Skin epidermis (tissue), 12 donors: ENCODE measurements around the gene HAUS3.
"Not testable (repeated sequence)": the region's sequence is repeated elsewhere in the genome, so short reads cannot be mapped to it uniquely, and the experiment has no call there.

Experiments used
- H3K27ac ChIP-seq, 21 experiments: fragments of 200-600 bp; sonication (generic) in 11 of 21; one replicate each; pipeline ENCODE4 v1.5.0; 2020; ENCODE audit warnings: mild to moderate bottlenecking in 3 of 21, inconsistent platforms in 2 of 21, moderate library complexity in 2 of 21
- H3K4me3 ChIP-seq, 7 experiments: fragments of 200-600 bp; sonication (generic) in 2 of 7; one replicate each; pipeline ENCODE4 v1.5.0; 2020; ENCODE audit warnings: inconsistent platforms in 2 of 7, mild to moderate bottlenecking in 2 of 7, moderate library complexity in 1 of 7

Gene HAUS3

DNA sequence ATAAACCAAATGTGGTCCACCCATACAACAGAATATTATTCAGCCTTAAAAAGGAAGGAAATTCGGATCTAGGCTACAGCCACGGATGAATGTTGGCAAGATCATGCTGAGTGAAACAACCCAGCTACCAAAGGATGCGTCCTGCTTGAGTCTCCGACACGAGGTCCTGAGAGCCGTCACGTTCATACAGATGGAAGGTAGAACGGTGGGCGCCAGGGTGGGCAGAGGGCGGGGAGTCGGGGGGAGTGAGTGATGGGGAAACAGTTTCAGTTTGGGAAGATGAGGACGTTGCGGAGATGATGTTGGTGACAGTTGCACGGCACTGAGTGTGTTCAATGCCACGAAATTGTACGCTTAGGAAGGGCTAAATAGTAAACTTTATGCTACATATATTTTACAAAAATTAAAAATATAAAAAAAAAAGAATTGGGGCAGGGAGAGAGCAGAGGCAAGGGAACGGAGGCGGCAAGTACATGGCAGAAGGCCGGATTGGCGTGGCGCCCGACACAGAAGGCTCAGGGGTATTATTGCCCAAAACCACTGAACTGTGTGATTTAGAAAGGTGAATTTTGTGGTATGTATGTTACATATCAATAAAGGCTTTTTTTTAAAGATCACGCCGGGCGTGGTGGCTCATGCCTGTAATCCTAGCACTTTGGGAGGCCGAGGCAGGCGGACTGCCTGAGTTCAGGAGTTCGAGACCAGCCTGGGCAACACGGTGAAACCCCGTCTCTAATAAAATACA lies 34.8 kb upstream of the HAUS3 start:
- Histone ChIP-seq H3K4me3 (no peak overlapping the region), H3K27ac (no peak overlapping the region)

- H3K27ac ChIP-seq = no peak overlapping the region
- H3K4me3 ChIP-seq = no peak overlapping the region
Observed at GRCh38 chr4:2275546-2276251, 33.8 kb upstream of the HAUS3 start.

- H3K27ac ChIP-seq, H3K4me3 ChIP-seq: not testable (repeated sequence)
Observed at GRCh38 chr4:2275044-2275397, 33.1 kb upstream of the HAUS3 start.

DNA sequence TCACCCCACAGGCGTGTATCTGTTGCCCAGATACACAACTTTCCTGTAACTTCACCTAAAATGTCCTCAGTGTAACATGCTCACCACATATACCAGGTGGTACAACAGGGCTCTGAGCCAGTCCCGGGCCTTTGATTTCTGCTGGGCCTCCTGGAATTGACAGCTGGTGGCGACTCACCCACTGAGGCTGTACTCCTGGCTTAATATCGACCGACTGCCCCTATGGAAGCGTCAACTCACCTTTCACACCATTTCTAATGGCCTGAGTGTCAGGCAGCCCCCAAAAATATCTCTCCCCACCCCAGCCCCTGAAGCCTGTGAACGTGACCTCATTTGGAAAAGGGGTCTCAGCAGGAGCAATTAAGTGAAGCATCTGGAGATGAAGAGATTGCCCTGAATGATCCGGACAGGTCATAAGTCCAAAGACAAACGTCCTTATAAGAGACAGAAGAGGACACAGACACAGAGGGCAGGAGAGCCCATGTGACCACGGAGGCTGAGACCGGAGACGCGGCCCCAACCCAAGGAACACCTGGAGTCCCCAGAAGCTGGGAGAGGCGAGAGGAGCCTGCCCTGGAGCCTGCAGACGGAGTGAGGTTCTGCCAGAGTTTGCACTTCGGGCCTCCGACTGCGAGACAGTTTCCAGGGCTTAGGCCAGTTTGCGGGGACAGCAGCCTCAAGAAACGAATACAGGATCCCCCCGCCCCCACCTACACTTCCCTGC lies 32.6 kb upstream of the HAUS3 start:
- Histone ChIP-seq H3K27ac (no peak overlapping the region), H3K4me3 (no peak overlapping the region)

- no peak overlapping the region for H3K4me3 ChIP-seq
- H3K27ac ChIP-seq = no peak overlapping the region
Observed at GRCh38 chr4:2273657-2274319, 31.9 kb upstream of the HAUS3 start.

DNA sequence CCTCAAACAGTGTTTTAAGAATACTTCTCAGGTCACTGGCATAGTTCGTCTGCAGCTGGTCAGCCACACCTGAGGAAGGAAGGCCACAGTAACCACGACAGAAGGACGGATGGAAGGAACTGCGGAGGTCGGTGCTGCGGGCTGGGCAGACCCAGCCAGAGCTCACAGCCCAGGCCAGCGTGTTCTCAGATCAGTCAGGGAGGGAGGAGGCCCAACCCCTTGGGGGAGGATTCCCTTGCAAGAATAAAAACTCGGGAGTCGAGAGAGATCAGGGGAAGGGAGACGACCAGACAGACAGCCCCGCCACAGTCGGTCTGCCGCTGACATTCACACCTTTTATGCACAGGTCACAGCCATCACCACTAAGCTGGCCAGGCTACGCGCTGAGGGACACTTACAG lies 31.3 kb upstream of the HAUS3 start:
- H3K27ac ChIP-seq = no peak overlapping the region
- H3K4me3 ChIP-seq = no peak overlapping the region

- no peak overlapping the region for H3K4me3 ChIP-seq
- H3K27ac ChIP-seq = no peak overlapping the region
Observed at GRCh38 chr4:2272828-2273120, 30.9 kb upstream of the HAUS3 start.

DNA sequence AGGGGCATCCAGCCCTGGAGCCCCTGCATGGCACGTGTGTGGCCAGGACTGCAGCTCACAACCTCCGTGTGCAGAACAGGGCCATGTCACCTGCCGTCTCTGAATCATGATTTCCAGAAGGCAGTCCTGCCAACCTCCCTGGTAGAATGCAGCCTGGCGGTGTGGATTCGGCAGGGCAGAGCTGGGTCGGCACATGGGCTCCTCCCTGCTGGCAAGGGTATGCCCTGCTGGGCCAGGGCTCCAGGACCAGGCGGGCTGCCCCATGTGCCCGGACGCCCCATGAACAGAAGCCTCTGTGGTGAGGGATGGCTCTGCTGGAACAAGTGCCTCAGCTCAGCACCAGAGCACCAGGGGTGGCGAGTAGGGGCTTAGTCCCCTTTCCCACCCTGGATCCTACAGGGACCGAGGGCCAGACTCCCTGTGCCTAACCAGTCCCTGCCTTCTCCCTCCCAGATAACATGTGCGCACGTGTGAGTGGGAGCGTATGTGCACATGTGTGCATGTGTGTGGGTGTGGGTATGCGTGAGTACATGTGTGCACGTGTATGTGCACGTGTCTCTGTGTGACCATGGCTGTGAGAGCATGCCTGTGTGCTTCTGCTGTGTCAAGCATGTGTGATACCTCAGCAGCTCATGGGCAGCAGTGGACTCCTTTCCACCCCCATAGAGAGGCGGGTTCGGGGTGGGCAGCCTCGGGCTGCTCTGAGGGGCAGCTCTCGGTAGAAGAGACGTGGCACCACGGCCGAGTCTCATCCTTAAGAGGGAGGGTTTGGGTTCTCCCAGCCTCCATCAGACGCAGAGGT lies 30.3 kb upstream of the HAUS3 start:
- H3K4me3 ChIP-seq = no peak overlapping the region
- no peak overlapping the region for H3K27ac ChIP-seq

DNA sequence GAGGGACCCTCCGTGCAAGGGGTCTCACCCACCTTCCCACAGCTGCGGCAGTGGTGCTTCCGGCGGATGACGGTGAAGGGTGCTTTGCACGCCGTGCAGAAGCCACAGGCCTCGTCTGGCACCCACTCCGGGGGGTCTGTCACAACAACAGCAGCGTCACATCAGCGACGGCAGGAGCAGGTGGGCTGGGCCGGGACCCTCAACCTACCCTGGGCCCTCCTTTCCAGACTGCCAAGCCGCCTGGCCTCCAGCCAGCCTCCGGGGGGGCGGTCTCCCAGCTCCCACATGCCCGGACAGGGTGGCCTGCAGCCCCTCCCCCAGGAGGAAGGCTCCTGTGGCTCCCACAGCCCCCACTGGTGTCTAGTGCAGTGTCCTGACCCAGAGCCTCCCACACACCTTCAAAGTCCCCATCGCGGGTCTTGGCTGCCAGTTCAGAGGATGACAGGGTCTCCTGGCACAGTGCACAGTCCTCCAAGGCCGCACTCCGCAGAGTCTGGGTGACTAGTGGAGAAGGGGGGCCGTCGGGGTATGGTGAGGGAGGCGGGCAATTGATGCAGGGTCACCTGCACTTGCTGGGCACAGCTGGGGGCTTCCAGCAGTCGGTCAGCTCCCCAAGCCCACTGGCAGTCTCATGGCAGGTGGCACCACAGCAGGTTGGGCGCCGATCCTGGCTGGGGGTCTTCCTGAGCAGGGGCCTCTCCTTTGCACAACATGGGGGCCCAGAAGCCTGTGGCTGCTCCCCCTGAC lies 29.5 kb upstream of the HAUS3 start:
- no peak overlapping the region for H3K4me3 ChIP-seq
- H3K27ac ChIP-seq = no peak overlapping the region

DNA sequence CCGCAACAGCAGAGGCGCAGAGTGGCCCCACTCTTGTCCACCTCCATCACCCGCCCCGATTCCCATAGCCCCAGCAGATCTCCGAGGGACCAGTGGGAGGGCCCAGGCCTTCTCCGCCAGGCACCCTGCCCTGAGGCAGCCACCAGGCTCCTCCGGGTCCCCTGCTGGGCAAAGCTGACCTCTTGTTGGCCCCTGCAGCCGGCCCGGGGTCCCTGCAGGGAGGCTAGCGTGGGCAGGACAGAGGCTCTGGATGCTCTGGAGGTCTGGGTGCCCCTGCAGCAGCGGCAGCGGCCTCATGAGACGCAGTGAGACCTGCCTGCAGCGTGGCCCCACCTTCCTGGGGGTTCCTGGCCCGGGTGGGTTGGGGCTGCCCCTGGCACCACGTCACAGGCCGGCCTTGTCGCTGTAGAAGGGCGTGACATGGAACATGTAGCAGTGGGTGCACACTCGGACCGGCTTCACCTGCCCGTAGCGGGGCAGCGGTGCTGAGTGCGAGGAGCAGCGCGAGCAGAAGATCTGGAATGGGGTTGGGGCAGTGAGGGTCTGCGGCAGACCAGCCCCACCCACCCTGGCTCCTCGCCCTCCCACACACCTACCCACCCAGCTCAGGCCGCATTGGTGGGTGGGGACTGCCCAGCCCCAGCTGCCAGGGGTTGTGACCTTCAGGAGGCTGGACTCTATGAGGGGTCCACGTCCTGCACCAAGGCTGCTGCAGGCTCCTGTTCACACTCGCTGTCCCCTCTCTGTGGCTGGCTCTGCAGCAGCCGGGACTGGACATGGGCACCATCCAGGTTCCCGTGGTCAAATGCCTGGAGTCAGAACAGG lies 28.6 kb upstream of the HAUS3 start:
- Histone ChIP-seq H3K4me3 (no peak overlapping the region), H3K27ac (no peak overlapping the region)

DNA sequence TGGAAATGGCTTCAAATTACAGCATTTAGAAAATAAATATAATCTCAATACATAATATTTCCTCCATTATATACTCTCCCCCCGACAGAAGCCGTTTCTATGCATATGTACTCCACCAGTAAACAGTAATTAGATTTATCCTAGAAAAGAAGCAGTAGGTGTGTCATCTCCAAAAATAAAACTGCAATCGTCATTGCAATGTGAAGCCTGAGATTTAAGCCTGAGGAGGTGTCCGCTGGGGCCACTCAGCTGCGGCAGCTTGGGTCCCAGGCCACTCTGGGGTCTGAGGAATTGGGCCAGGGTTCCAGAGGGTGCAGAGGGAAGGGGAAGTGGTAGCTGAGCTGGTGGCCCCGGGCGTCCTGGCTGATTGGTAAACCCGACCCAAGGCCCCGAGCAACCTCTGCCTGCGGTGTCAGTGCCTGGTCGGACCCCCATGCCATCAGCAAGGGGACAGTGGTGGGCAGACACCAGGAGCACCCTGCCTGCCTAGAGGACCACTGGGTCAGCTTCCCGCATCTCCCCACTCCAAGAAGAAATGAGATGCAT lies 27.8 kb upstream of the HAUS3 start:
- H3K4me3 ChIP-seq = no peak overlapping the region
- no peak overlapping the region for H3K27ac ChIP-seq

DNA sequence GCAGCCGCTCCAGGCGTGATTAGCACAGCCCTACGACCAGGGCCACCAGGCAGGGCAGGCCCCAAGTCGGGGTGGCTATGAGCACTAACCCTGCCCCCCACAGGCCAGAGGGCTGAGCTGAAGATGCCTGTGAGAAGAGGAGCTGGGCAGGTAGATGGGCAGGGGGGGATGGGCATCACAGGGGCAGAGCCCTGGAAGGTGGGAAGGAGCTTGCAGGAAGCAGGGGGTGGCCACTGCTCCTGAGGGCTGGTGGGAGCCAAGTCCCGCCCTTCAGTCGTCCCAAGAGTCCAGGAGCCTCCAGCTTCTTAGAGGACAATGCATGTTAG lies 27.2 kb upstream of the HAUS3 start:
- Histone ChIP-seq H3K27ac (no peak overlapping the region), H3K4me3 (no peak overlapping the region)

DNA sequence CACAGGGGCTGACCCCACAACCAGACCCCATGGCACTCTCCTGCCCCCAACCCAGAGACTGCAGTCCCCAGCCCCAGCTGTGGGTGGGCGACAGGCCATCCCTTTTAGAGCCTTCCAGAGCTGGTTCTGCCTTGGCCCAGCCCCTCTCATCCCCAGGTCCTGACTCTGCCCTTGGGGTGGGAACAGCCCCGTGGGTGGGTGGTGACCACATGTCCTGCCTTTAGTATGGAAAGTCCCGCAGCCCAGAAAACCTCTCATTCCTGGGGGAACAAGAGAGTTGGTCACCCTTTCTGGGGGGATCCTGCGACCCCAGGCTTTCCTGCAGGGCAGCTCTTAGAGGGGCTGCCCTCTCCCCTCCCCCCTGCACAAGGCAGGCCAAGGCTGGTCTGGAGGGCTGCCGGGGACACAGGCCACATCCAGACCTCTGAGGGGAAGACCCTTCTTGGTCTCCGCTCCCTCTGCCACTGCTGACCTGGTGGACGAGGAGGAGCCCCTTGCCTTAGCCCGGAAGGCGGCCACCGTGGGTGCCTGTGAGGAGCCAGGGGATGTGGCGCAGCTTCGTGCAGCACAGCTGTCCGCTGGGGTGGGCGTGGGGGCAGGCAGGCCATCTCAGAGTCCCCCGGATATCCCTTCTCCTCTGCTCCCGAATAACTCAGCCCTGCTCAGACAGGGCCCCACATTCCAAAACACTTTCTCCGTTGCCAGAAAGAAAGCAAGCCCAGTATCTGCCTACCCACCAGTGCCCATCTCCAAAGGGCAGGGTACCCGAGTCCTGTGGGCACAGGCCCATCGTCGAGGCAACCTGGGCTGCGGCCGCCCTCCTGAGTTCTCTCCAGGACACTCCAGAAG lies 26.7 kb upstream of the HAUS3 start:
- Histone ChIP-seq H3K4me3 (no peak overlapping the region), H3K27ac (no peak overlapping the region)

DNA sequence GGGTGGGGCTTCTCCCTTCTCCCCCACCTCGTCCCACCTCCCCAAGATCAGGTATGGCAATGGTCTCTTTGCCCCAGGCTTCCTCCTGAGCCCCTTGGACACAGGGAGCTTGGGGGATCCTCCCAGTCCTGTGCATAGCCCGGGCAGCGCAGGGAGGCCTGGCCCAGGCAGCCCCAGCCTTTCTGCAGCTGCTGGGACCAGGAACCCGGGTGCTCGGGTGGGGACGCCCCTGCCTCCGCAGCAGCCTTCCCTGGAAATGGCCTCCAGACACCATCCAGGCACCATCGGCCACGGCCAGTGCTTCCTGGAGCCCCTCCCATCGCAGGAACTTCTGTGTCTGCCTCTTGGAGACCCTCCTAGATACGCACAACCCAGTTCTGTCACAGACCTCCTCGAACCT lies 25.9 kb upstream of the HAUS3 start:
- no peak overlapping the region for H3K27ac ChIP-seq

GRCh38 chr4:2267320-2267811 lies 25.4 kb upstream of the HAUS3 start:
- H3K27ac ChIP-seq = peak overlapping the region in 1 of 21 experiments; percentile 55

More for the DNA sequence above, 25.9 kb upstream of the HAUS3 start:
- no peak overlapping the region for H3K4me3 ChIP-seq

GRCh38 chr4:2266821-2267220 lies 24.9 kb upstream of the HAUS3 start:
- H3K27ac ChIP-seq = peak overlapping the region in 3 of 21 experiments; percentile 19 to 55 (median 29)
- no peak overlapping the region for H3K4me3 ChIP-seq

More at GRCh38 chr4:2267320-2267811, 25.4 kb upstream of the HAUS3 start:
- H3K4me3 ChIP-seq = no peak overlapping the region

DNA sequence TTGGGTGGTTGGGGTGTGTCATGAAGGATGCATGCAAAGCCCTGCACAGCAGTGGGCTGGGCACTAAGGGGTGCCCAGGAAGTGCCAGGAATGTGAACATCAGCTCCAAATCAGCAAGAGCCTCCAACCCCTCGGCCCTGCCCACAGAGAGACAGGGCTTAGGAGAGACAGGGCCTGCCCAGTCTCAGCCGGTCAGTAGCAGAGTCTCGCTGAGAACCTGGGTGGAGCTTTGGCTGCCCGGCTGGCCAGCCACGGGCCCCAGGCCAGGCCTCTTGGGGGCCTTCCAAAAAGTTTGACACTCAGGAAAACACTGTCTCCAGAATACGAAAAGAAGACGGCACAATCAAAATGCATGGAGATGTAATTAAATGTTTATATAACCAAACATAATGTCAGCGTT lies 24.3 kb upstream of the HAUS3 start:
- H3K27ac ChIP-seq = peak overlapping the region in 9 of 21 experiments; percentile 4 to 55 (median 28)
- H3K4me3 ChIP-seq = no peak overlapping the region
